HEK293 (cell line): ENCODE measurements around the gene DEDD2.

ENCODE experiments used
- MZF1 ChIP-seq: fragments of 450-650 bp; formaldehyde crosslinking; IDR thresholded peaks from 2 replicates; pipeline ENCODE4 v1.5.1; 2017; ENCODE audit warnings: missing biosample characterization, missing genetic modification characterization, borderline replicate concordance
- PRDM1 ChIP-seq: fragments of 450-650 bp; formaldehyde crosslinking; IDR thresholded peaks from 2 replicates; pipeline ENCODE4; 2016; ENCODE audit warnings: missing biosample characterization, missing genetic modification characterization
- ZBTB17 ChIP-seq: fragments of 450-650 bp; formaldehyde crosslinking; IDR thresholded peaks from 2 replicates; pipeline ENCODE4 v1.5.1; 2016; ENCODE audit warnings: missing biosample characterization, missing genetic modification characterization
- ZBTB48 ChIP-seq: fragments of 450-650 bp; formaldehyde crosslinking; IDR thresholded peaks from 2 replicates; pipeline ENCODE4 v1.5.1; 2016; ENCODE audit warnings: missing biosample characterization, missing genetic modification characterization
- ZFP41 ChIP-seq: fragments of 450-650 bp; formaldehyde crosslinking; IDR thresholded peaks from 2 replicates; pipeline ENCODE4 v1.5.1; 2016; ENCODE audit warnings: missing biosample characterization, missing genetic modification characterization, borderline replicate concordance
- ZNF10 ChIP-seq: fragments of 450-650 bp; formaldehyde crosslinking; IDR thresholded peaks from 2 replicates; pipeline ENCODE4 v1.5.1; 2017; ENCODE audit warnings: missing biosample characterization, missing genetic modification characterization
- ZNF121 ChIP-seq: fragments of 450-650 bp; formaldehyde crosslinking; IDR thresholded peaks from 2 replicates; pipeline ENCODE4 v1.5.1; 2016; ENCODE audit warnings: missing biosample characterization, missing genetic modification characterization
- ZNF133 ChIP-seq: fragments of 450-650 bp; formaldehyde crosslinking; IDR thresholded peaks from 2 replicates; pipeline ENCODE4 v1.5.1; 2016; ENCODE audit warnings: missing biosample characterization, missing genetic modification characterization
- ZNF239 ChIP-seq: fragments of 450-650 bp; formaldehyde crosslinking; IDR thresholded peaks from 2 replicates; pipeline ENCODE4 v1.5.1; 2016; ENCODE audit warnings: missing biosample characterization, missing genetic modification characterization
- ZNF266 ChIP-seq: fragments of 450-650 bp; formaldehyde crosslinking; IDR thresholded peaks from 2 replicates; pipeline ENCODE4 v1.5.1; 2016; ENCODE audit warnings: missing biosample characterization, missing genetic modification characterization, low read depth
- ZNF311 ChIP-seq: fragments of 450-650 bp; formaldehyde crosslinking; IDR thresholded peaks from 2 replicates; pipeline ENCODE4 v1.5.1; 2017; ENCODE audit warnings: missing biosample characterization, missing genetic modification characterization, borderline replicate concordance
- ZNF548 ChIP-seq: fragments of 450-650 bp; formaldehyde crosslinking; IDR thresholded peaks from 2 replicates; pipeline ENCODE4 v1.5.1; 2016; ENCODE audit warnings: missing biosample characterization, missing genetic modification characterization
- ZNF571 ChIP-seq: fragments of 450-650 bp; formaldehyde crosslinking; IDR thresholded peaks from 2 replicates; pipeline ENCODE4 v1.5.0; 2017; ENCODE audit warnings: missing biosample characterization, missing genetic modification characterization
- ZNF624 ChIP-seq: fragments of 450-650 bp; formaldehyde crosslinking; IDR thresholded peaks from 2 replicates; pipeline ENCODE4 v1.5.1; 2017; ENCODE audit warnings: missing biosample characterization, missing genetic modification characterization
- ZNF768 ChIP-seq: fragments of 450-650 bp; formaldehyde crosslinking; IDR thresholded peaks from 2 replicates; pipeline ENCODE4 v1.5.1; 2018; ENCODE audit warnings: missing biosample characterization, mild to moderate bottlenecking, missing genetic modification characterization
- ZNF777 ChIP-seq: fragments of 450-650 bp; formaldehyde crosslinking; IDR thresholded peaks from 2 replicates; pipeline ENCODE4 v1.5.1; 2017; ENCODE audit warnings: missing biosample characterization, missing genetic modification characterization, borderline replicate concordance
- ZSCAN30 ChIP-seq: fragments of 450-650 bp; IDR thresholded peaks from 2 replicates; pipeline ENCODE4 v1.5.1; 2018; ENCODE audit warnings: missing biosample characterization, mild to moderate bottlenecking, missing genetic modification characterization, moderate library complexity
- TF ChIP-seq, protein P1 (sequence below): fragments of 450-650 bp; IDR thresholded peaks from 2 replicates; pipeline ENCODE4 v1.5.1; 2018; ENCODE audit warnings: missing biosample characterization, mild to moderate bottlenecking, missing genetic modification characterization
- TF ChIP-seq, protein P2 (sequence below): fragments of 450-650 bp; formaldehyde crosslinking; IDR thresholded peaks from 2 replicates; pipeline ENCODE4 v1.5.1; 2016; ENCODE audit warnings: missing biosample characterization, missing genetic modification characterization
- TF ChIP-seq, protein P3 (sequence below): IDR thresholded peaks from 2 replicates; pipeline ENCODE4 v1.6.1; 2011; ENCODE audit warnings: mild to moderate bottlenecking, low read depth, low read length, borderline replicate concordance
- TF ChIP-seq, protein P4 (sequence below): fragments of 450-650 bp; formaldehyde crosslinking; IDR thresholded peaks from 2 replicates; pipeline ENCODE4 v1.5.1; 2016; ENCODE audit warnings: missing biosample characterization, missing genetic modification characterization, borderline replicate concordance
- TF ChIP-seq, protein P5 (sequence below): fragments of 450-650 bp; formaldehyde crosslinking; IDR thresholded peaks from 2 replicates; pipeline ENCODE4 v1.5.1; 2016; ENCODE audit warnings: missing biosample characterization, missing genetic modification characterization, low read depth
- TF ChIP-seq, protein P6 (sequence below): fragments of 450-650 bp; formaldehyde crosslinking; IDR thresholded peaks from 2 replicates; pipeline ENCODE4 v1.5.1; 2016; ENCODE audit warnings: missing biosample characterization, missing genetic modification characterization
- TF ChIP-seq, protein P7 (sequence below): fragments of 450-650 bp; formaldehyde crosslinking; IDR thresholded peaks from 2 replicates; pipeline ENCODE4 v1.5.1; 2016; ENCODE audit warnings: missing biosample characterization, missing genetic modification characterization, low read depth
- TF ChIP-seq, protein P8 (sequence below): fragments of 450-650 bp; formaldehyde crosslinking; IDR thresholded peaks from 2 replicates; pipeline ENCODE4 v1.5.1; 2017; ENCODE audit warnings: missing biosample characterization, missing genetic modification characterization

Gene DEDD2

DNA sequence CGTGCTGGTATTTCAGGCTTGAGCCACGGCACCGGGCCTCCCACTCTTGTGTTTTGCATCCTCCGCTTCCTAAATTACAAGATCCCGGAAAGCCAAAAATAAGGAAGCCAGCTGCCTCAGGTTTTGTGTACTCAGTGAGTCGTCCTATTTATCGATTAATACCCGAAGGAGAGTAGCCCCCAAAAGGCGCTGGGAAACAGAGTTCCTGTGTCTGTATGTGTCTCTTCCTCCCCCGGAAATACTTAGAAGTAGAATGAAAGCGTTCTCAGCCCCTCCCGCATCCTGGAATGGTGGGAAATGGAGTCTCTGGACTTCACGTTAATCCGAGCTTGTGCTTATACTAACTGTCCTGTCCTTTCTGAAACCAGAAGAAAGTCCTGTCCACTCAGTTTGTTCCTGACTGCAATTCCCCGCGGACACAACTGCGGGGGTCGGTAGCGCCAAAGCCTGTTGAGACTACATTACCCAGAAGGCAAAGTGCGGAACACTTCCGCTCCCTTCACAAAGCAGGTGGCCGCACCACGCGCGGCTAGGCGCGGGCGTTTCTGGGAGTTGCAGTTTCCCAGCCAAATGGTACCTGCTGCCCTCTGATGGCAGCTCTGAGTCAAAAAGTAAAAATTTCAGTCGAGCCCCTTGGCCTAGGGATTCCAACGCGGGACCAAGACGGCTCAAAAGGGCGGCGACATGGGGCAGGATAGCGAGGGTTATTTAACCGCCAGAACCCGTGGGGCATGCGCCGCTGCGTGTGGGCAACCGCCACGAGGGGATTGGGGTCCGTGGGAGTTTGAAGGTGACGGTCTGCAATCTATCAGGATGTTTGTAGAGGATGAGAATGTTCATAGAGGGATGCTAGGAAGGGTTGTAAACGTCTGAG, 27.1 kb upstream of the DEDD2 start (continued):
- TF ChIP-seq, protein P1, sequence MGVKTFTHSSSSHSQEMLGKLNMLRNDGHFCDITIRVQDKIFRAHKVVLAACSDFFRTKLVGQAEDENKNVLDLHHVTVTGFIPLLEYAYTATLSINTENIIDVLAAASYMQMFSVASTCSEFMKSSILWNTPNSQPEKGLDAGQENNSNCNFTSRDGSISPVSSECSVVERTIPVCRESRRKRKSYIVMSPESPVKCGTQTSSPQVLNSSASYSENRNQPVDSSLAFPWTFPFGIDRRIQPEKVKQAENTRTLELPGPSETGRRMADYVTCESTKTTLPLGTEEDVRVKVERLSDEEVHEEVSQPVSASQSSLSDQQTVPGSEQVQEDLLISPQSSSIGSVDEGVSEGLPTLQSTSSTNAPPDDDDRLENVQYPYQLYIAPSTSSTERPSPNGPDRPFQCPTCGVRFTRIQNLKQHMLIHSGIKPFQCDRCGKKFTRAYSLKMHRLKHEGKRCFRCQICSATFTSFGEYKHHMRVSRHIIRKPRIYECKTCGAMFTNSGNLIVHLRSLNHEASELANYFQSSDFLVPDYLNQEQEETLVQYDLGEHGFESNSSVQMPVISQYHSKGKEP: no peak; the same call in 1 of the 2 replicates
- peak; percentile 16; the same call in 1 of the 2 replicates for TF ChIP-seq ZNF10 (tag by site-specific recombination)
- TF ChIP-seq ZNF133: no peak
- no peak for TF ChIP-seq ZNF768 (tag by site-specific recombination)
- TF ChIP-seq ZFP41 (tag by site-specific recombination): no peak
- TF ChIP-seq ZNF239: no peak
- TF ChIP-seq ZSCAN30 (tag by site-specific recombination): peak; percentile 45
- TF ChIP-seq ZNF548: no peak
- 0 out of 2 replicates have a peak, but pooled peaks have one; percentile 22 for TF ChIP-seq PRDM1
- TF ChIP-seq, protein P2, sequence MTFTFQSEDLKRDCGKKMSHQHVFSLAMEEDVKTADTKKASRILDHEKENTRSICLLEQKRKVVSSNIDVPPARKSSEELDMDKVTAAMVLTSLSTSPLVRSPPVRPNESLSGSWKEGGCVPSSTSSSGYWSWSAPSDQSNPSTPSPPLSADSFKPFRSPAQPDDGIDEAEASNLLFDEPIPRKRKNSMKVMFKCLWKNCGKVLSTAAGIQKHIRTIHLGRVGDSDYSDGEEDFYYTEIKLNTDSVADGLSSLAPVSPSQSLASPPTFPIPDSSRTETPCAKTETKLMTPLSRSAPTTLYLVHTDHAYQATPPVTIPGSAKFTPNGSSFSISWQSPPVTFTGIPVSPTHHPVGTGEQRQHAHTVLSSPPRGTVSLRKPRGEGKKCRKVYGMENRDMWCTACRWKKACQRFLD: no peak
- TF ChIP-seq MZF1 (tag by site-specific recombination): no peak
- TF ChIP-seq ZNF777 (tag by site-specific recombination): no peak
- TF ChIP-seq ZNF121 (tag by site-specific recombination): no peak
- TF ChIP-seq, protein P3, sequence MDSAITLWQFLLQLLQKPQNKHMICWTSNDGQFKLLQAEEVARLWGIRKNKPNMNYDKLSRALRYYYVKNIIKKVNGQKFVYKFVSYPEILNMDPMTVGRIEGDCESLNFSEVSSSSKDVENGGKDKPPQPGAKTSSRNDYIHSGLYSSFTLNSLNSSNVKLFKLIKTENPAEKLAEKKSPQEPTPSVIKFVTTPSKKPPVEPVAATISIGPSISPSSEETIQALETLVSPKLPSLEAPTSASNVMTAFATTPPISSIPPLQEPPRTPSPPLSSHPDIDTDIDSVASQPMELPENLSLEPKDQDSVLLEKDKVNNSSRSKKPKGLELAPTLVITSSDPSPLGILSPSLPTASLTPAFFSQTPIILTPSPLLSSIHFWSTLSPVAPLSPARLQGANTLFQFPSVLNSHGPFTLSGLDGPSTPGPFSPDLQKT: no peak; the same call in 1 of the 2 replicates
- TF ChIP-seq, protein P4, sequence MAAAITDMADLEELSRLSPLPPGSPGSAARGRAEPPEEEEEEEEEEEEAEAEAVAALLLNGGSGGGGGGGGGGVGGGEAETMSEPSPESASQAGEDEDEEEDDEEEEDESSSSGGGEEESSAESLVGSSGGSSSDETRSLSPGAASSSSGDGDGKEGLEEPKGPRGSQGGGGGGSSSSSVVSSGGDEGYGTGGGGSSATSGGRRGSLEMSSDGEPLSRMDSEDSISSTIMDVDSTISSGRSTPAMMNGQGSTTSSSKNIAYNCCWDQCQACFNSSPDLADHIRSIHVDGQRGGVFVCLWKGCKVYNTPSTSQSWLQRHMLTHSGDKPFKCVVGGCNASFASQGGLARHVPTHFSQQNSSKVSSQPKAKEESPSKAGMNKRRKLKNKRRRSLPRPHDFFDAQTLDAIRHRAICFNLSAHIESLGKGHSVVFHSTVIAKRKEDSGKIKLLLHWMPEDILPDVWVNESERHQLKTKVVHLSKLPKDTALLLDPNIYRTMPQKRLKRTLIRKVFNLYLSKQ: no peak
- TF ChIP-seq ZBTB17 (tag by site-specific recombination): peak; percentile 94
- TF ChIP-seq, protein P5, sequence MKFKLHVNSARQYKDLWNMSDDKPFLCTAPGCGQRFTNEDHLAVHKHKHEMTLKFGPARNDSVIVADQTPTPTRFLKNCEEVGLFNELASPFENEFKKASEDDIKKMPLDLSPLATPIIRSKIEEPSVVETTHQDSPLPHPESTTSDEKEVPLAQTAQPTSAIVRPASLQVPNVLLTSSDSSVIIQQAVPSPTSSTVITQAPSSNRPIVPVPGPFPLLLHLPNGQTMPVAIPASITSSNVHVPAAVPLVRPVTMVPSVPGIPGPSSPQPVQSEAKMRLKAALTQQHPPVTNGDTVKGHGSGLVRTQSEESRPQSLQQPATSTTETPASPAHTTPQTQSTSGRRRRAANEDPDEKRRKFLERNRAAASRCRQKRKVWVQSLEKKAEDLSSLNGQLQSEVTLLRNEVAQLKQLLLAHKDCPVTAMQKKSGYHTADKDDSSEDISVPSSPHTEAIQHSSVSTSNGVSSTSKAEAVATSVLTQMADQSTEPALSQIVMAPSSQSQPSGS (tag by site-specific recombination): no peak
- TF ChIP-seq ZNF311: no peak
- TF ChIP-seq, protein P6, sequence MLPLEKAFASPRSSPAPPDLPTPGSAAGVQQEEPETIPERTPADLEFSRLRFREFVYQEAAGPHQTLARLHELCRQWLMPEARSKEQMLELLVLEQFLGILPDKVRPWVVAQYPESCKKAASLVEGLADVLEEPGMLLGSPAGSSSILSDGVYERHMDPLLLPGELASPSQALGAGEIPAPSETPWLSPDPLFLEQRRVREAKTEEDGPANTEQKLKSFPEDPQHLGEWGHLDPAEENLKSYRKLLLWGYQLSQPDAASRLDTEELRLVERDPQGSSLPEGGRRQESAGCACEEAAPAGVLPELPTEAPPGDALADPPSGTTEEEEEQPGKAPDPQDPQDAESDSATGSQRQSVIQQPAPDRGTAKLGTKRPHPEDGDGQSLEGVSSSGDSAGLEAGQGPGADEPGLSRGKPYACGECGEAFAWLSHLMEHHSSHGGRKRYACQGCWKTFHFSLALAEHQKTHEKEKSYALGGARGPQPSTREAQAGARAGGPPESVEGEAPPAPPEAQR (tag by site-specific recombination): no peak
- TF ChIP-seq, protein P7, sequence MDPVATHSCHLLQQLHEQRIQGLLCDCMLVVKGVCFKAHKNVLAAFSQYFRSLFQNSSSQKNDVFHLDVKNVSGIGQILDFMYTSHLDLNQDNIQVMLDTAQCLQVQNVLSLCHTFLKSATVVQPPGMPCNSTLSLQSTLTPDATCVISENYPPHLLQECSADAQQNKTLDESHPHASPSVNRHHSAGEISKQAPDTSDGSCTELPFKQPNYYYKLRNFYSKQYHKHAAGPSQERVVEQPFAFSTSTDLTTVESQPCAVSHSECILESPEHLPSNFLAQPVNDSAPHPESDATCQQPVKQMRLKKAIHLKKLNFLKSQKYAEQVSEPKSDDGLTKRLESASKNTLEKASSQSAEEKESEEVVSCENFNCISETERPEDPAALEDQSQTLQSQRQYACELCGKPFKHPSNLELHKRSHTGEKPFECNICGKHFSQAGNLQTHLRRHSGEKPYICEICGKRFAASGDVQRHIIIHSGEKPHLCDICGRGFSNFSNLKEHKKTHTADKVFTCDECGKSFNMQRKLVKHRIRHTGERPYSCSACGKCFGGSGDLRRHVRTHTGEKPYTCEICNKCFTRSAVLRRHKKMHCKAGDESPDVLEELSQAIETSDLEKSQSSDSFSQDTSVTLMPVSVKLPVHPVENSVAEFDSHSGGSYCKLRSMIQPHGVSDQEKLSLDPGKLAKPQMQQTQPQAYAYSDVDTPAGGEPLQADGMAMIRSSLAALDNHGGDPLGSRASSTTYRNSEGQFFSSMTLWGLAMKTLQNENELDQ (tag by site-specific recombination): no peak
- TF ChIP-seq, protein P8, sequence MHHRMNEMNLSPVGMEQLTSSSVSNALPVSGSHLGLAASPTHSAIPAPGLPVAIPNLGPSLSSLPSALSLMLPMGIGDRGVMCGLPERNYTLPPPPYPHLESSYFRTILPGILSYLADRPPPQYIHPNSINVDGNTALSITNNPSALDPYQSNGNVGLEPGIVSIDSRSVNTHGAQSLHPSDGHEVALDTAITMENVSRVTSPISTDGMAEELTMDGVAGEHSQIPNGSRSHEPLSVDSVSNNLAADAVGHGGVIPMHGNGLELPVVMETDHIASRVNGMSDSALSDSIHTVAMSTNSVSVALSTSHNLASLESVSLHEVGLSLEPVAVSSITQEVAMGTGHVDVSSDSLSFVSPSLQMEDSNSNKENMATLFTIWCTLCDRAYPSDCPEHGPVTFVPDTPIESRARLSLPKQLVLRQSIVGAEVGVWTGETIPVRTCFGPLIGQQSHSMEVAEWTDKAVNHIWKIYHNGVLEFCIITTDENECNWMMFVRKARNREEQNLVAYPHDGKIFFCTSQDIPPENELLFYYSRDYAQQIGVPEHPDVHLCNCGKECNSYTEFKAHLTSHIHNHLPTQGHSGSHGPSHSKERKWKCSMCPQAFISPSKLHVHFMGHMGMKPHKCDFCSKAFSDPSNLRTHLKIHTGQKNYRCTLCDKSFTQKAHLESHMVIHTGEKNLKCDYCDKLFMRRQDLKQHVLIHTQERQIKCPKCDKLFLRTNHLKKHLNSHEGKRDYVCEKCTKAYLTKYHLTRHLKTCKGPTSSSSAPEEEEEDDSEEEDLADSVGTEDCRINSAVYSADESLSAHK (tag by site-specific recombination): peak; percentile 56; the same call in 1 of the 2 replicates
- no peak for TF ChIP-seq ZNF624 (tag by site-specific recombination)
- TF ChIP-seq ZNF571 (tag by site-specific recombination): no peak
- TF ChIP-seq ZBTB48 (tag by site-specific recombination): peak; percentile 89
- no peak for TF ChIP-seq ZNF266 (tag by site-specific recombination)
